ENCODE measurements around the gene CAV3. TPM values are rescaled to one million over a fixed set of nuclear protein-coding genes. Genes with fewer than 3 reads are reported as not detected.

CAV3 gene
- total and polyA plus RNA-seq, 4 donors, result 0.06 to 0.18 TPM; not detected in 2

GRCh38 chr3:8780279-8780678, 46.7 kb downstream of the CAV3 start:
- no peaks in the 10 kb centered on the region for H3K36me3 ChIP-seq (ENCODE audit: control insufficient read depth in 4 of 4, insufficient read depth in 4 of 4, low read length in 4 of 4)
- no peak overlapping the region for H3K27ac ChIP-seq (ENCODE audit: low read depth in 1 of 2, low read length in 1 of 2)
- DNase-seq, result no peak
- H3K9ac ChIP-seq (ENCODE audit: insufficient read depth in 1 of 2, low read length in 2 of 2), result no peak overlapping the region
- H3K4me1 ChIP-seq (ENCODE audit: control insufficient read depth in 5 of 5, insufficient read depth in 5 of 5, low read length in 5 of 5), result peaks cover 0 to 5% (median 0%) of the 10 kb centered on the region in 5 donors
- H3K9me3 ChIP-seq (ENCODE audit: control insufficient read depth in 4 of 4, insufficient read depth in 3 of 4, low read length in 3 of 4), result peaks cover 0 to 2% (median 0%) of the 10 kb centered on the region in 4 donors
- no peak for TF ChIP-seq CTCF (IDR thresholded peaks at IDR 0.05; ENCODE audit: control extremely low read depth, extremely low read depth)
- H3K4me3 ChIP-seq, result no peak overlapping the region
- ATAC-seq (ENCODE audit: insufficient read depth, low FRiP score), result no peak
- peaks cover 0 to 3% (median 0%) of the 10 kb centered on the region in 3 donors for H3K27me3 ChIP-seq (ENCODE audit: control insufficient read depth in 3 of 3, insufficient read depth in 3 of 3, low read length in 2 of 3)

DNA sequence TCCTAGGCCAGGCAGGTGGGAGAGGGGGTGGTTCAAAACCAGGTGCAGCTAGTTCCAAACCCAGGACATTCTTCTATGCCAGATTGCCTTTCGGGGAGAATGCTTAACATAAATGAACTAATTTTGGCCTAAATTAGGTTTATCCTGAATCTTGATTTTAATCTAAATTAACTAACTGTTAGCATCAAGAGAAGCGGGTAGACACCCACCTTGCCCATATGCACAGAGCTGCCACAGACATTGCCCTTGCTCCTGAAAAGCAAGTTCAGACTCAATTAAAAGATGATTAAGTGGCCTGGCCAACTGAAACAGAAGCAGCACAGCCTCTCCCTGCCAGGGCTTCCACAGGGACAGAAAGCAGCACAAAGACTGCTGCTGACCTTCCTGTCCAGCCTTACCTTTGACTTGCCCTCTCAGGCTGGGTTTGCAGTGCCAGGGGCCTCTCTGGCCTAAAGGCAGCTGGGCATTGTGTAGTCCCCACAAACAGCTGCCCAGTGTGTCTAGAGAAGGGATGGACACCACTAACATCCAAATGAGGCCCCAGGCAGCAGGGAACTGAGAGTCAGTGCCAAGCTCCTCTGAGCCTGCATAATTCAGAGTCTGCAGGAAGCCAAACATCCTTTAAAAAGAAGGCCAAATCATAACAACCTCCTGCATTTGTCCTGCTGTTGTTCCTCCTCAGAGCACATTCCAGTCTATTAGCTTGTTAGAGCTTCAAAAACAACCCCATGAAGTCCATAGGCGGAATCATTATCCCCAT, 51.3 kb downstream of the CAV3 start:
- no peaks in the 10 kb centered on the region for H3K36me3 ChIP-seq (ENCODE audit: control insufficient read depth in 4 of 4, insufficient read depth in 4 of 4, low read length in 4 of 4)
- 80 to 83% methylated on average over 3 of the region's 3 CpGs for WGBS, 2 donors
- ATAC-seq (ENCODE audit: insufficient read depth, low FRiP score) (no peak), DNase-seq (peak in 2 of 3 donors; percentile 6 to 15)
- H3K27ac ChIP-seq (ENCODE audit: low read depth in 1 of 2, low read length in 1 of 2), result no peak overlapping the region
- no peaks in the 10 kb centered on the region for H3K9me3 ChIP-seq (ENCODE audit: control insufficient read depth in 4 of 4, insufficient read depth in 3 of 4, low read length in 3 of 4)
- H3K4me3 ChIP-seq, result no peak overlapping the region
- peaks cover 0 to 3% (median 0%) of the 10 kb centered on the region in 5 donors for H3K4me1 ChIP-seq (ENCODE audit: control insufficient read depth in 5 of 5, insufficient read depth in 5 of 5, low read length in 5 of 5)
- no peak overlapping the region for H3K9ac ChIP-seq (ENCODE audit: insufficient read depth in 1 of 2, low read length in 2 of 2)
- H3K27me3 ChIP-seq (ENCODE audit: control insufficient read depth in 3 of 3, insufficient read depth in 3 of 3, low read length in 2 of 3), result no peaks in the 10 kb centered on the region
- TF ChIP-seq CTCF (IDR thresholded peaks at IDR 0.05; ENCODE audit: control extremely low read depth, extremely low read depth), result no peak

DNA sequence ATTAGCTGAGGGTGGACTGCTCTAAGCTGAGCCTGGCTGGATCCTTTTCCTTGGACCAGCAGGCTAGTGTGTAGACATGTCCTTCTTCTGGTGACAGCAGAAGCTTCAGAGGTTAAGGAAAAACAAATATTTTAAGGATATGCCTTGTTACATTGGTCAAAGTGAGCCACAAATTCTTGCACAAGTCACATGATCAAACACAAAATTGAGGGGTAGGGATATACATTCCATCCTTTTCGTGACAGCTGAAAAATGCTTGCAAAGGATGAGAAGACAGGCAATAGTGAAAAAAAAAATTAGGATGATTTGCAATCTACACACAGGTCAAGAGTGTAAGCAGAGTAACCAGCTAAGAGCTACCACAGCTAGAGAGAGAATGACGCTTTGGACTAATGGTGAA, 56.9 kb downstream of the CAV3 start:
- no peaks in the 10 kb centered on the region for H3K27me3 ChIP-seq (ENCODE audit: control insufficient read depth in 3 of 3, insufficient read depth in 3 of 3, low read length in 2 of 3)
- no peak for TF ChIP-seq CTCF (IDR thresholded peaks at IDR 0.05; ENCODE audit: control extremely low read depth, extremely low read depth)
- H3K9ac ChIP-seq (ENCODE audit: insufficient read depth in 1 of 2, low read length in 2 of 2), result no peak overlapping the region
- WGBS, 2 donors, result 89 to 93% methylated on average over 2 of the region's 2 CpGs
- H3K36me3 ChIP-seq (ENCODE audit: control insufficient read depth in 4 of 4, insufficient read depth in 4 of 4, low read length in 4 of 4), result no peaks in the 10 kb centered on the region
- no peak overlapping the region for H3K27ac ChIP-seq (ENCODE audit: low read depth in 1 of 2, low read length in 1 of 2)
- DNase-seq (no peak), ATAC-seq (ENCODE audit: insufficient read depth, low FRiP score) (no peak)
- no peak overlapping the region for H3K4me3 ChIP-seq
- H3K4me1 ChIP-seq (ENCODE audit: control insufficient read depth in 5 of 5, insufficient read depth in 5 of 5, low read length in 5 of 5), result no peaks in the 10 kb centered on the region
- H3K9me3 ChIP-seq (ENCODE audit: control insufficient read depth in 4 of 4, insufficient read depth in 3 of 4, low read length in 3 of 4), result no peaks in the 10 kb centered on the region
